K562 (cell line): ENCODE results near the gene LACTBL1. TPM values are rescaled to one million over a fixed set of nuclear protein-coding genes. Genes with fewer than 3 reads are reported as not detected.
A peak's percentile ranks its signal among the peaks of the same experiment; 100 is the strongest.

ENCODE experiments used
- ATF4 ChIP-seq: fragments of 450-650 bp; formaldehyde crosslinking; IDR thresholded peaks from 2 replicates; pipeline ENCODE4 v1.4.0; 2022; ENCODE audit warnings: mild to moderate bottlenecking, moderate library complexity
- CLOCK ChIP-seq: fragments of 250-450 bp; sonication (Bioruptor Pico); IDR thresholded peaks from 2 replicates; pipeline ENCODE4 v1.4.0; 2020; ENCODE audit warnings: mild to moderate bottlenecking, moderate library complexity, borderline replicate concordance
- GTF2F1 ChIP-seq: IDR thresholded peaks from 2 replicates; pipeline ENCODE4 v1.6.1; 2011; ENCODE audit warnings: low read depth, low read length, improper control_type of control experiment
- GTF3C2 ChIP-seq: IDR thresholded peaks from 3 replicates; pipeline ENCODE4 v1.6.1; 2011; ENCODE audit warnings: borderline replicate concordance, mild to moderate bottlenecking, moderate library complexity; ENCODE audit not compliant: insufficient read length; ENCODE audit errors: extremely low read depth
- HNRNPH1 ChIP-seq: fragments of 200-400 bp; formaldehyde crosslinking; optimal IDR thresholded peaks from 2 replicates; pipeline ENCODE3; 2017; ENCODE audit warnings: low read depth, mild to moderate bottlenecking, low read length, moderate library complexity
- IRF2 ChIP-seq: sonication (generic); formaldehyde crosslinking; IDR thresholded peaks from 2 replicates; pipeline ENCODE4 v1.8.1; 2022; ENCODE audit warnings: mild to moderate bottlenecking, missing genetic modification reagents
- MEIS2 ChIP-seq: fragments of 450-650 bp; IDR thresholded peaks from 2 replicates; pipeline ENCODE4 v1.6.1; 2014; ENCODE audit warnings: mild to moderate bottlenecking; ENCODE audit not compliant: partially characterized antibody
- MLLT1 ChIP-seq, 2 experiments: fragments of 450-650 bp; IDR thresholded peaks; 2 replicates each; pipeline ENCODE4 v1.6.1; 2016
- NR2C1 ChIP-seq, 2 experiments: fragments of 450-650 bp; IDR thresholded peaks; 2 replicates each; pipeline ENCODE4 v1.6.1; 2017; ENCODE audit warnings: mild to moderate bottlenecking in 2 of 2, antibody characterized with exemption in 1 of 2, inconsistent platforms in 1 of 2, missing compliant biosample characterization in 1 of 2, missing genetic modification characterization in 1 of 2
- POLR2B ChIP-seq: fragments of 450-650 bp; IDR thresholded peaks from 2 replicates; pipeline ENCODE4 v1.6.1; 2018; ENCODE audit warnings: low read depth; ENCODE audit not compliant: partially characterized antibody
- SUPT5H ChIP-seq: fragments of 450-650 bp; IDR thresholded peaks from 2 replicates; pipeline ENCODE4 v1.6.1; 2016
- ZBTB17 ChIP-seq: fragments of 450-650 bp; formaldehyde crosslinking; IDR thresholded peaks from 2 replicates; pipeline ENCODE4 v1.4.0; 2020; ENCODE audit warnings: mild to moderate bottlenecking
- ZNF395 ChIP-seq: fragments of 200-800 bp; sonication (Bioruptor generic); IDR thresholded peaks from 2 replicates; pipeline ENCODE4 v1.6.1; 2017; ENCODE audit warnings: missing genetic modification characterization, missing compliant biosample characterization
- ZNF77 ChIP-seq: fragments of 250-450 bp; sonication (Bioruptor Pico); IDR thresholded peaks from 2 replicates; pipeline ENCODE4 v1.5.0; 2020
- polyA plus RNA-seq, 8 experiments: library from polyadenylated mRNA; depleted of rRNA in 4 of 8; stranded (reverse) in 5 of 8; unstranded in 3 of 8; fragments of >200 nt; fragmentation: Nextera tagmentation in 2 of 8; fragmentation: Illumina TruSeq in 1 of 8; extraction: Ambion mirVana in 2 of 8; extraction: Trizol in 1 of 8; gene quantifications; 2 replicates each; pipeline versions ENCODE4 v1.2.1 to v1.2.3, GENCODE V29; 2011 to 2014; ENCODE audit warnings: inconsistent platforms in 1 of 8, missing spikeins in 1 of 8
- total RNA-seq, 7 experiments: library from RNA; depleted of rRNA in 6 of 7; stranded (reverse); fragments of >200 nt in 6 of 7; fragmentation: Illumina TruSeq in 2 of 7; extraction: Trizol in 2 of 7; gene quantifications; 2 replicates each; pipeline versions ENCODE4 v1.2.1 to v1.2.3, GENCODE V29; 2011 to 2021; ENCODE audit warnings: low replicate concordance in 1 of 7

The LACTBL1 gene
- total and polyA plus RNA-seq, 9 of the 15 experiments (the other 6 are each of a cell fraction or from before 2014, with no cell fraction given) = not detected

GRCh38 chr1:23004112-23004511, 31.4 kb upstream of the LACTBL1 start (continued):
- TF ChIP-seq ZNF395 = no peak
- 0 out of 2 replicates have a peak, but pooled peaks have one; percentile 42 for TF ChIP-seq ZBTB17 (CRISPR knock-in tag)
- TF ChIP-seq ZNF77 (CRISPR knock-in tag) = no peak
- TF ChIP-seq ATF4 (CRISPR knock-in tag) = 0 out of 2 replicates have a peak, but pooled peaks have one; percentile 64
- peak; percentile 72 for TF ChIP-seq MEIS2
- TF ChIP-seq SUPT5H = no peak
- TF ChIP-seq HNRNPH1 = no peak
- no peak for TF ChIP-seq GTF2F1
- TF ChIP-seq POLR2B = no peak
- no peak for TF ChIP-seq MLLT1 (IDR thresholded peaks at IDR 0.05)
- no peak for TF ChIP-seq CLOCK (CRISPR knock-in tag)
- TF ChIP-seq GTF3C2 = no peak
- TF ChIP-seq NR2C1 (IDR thresholded peaks at IDR 0.05) = no peak
- TF ChIP-seq NR2C1 (tag; IDR thresholded peaks at IDR 0.05) = 0 out of 2 replicates have a peak, but pooled peaks have one; percentile 10
- no peak for TF ChIP-seq IRF2 (CRISPR knock-in tag)
